Measurements from ENCODE around the gene GAS7. TPM values are rescaled to one million over a fixed set of nuclear protein-coding genes. Genes with fewer than 3 reads are reported as not detected.

GAS7 gene
- total and polyA plus RNA-seq, 2 of the 13 experiments (the other 11 are each of a cell fraction or from before 2014, with no cell fraction given), result 1.0 to 5.2 TPM

GRCh38 chr17:9902120-9902519 lies 296.3 kb downstream of the GAS7 start (continued):
- TF ChIP-seq ZNF713 (CRISPR knock-in tag; IDR thresholded peaks at IDR 0.05) (no peak), MAZ (IDR thresholded peaks at IDR 0.05; ENCODE audit: borderline replicate concordance, low read depth, low read length) (no peak), MAZ (CRISPR knock-in tag; IDR thresholded peaks at IDR 0.05; ENCODE audit: low read depth) (no peak), TBL1XR1 (IDR thresholded peaks at IDR 0.05; ENCODE audit: borderline replicate concordance, low read length, partially characterized antibody) (no peak), GATAD2A (CRISPR knock-in tag; IDR thresholded peaks at IDR 0.05) (no peak), HOXD1 (CRISPR knock-in tag; IDR thresholded peaks at IDR 0.05) (no peak), MEIS1 (CRISPR knock-in tag; IDR thresholded peaks at IDR 0.05; ENCODE audit: borderline replicate concordance) (no peak), SNRNP70 (IDR thresholded peaks at IDR 0.05; ENCODE audit: low read depth, low read length) (no peak)

GRCh38 chr17:9900784-9901183 lies 297.6 kb downstream of the GAS7 start:
- Histone ChIP-seq H3K9me3 (ENCODE audit: low read length) (no peaks in the 10 kb centered on the region), H3K79me2 (ENCODE audit: insufficient read depth, low read length) (no peaks in the 10 kb centered on the region), H4K20me1 (ENCODE audit: insufficient read depth, low read length) (no peaks in the 10 kb centered on the region), H3K9ac (ENCODE audit: insufficient read depth, low read depth, low read length) (no peak overlapping the region), H3K4me3 (replicated peaks in 1 of 3; ENCODE audit: insufficient read depth in 1 of 3, low read depth in 2 of 3, low read length in 3 of 3) (no peak overlapping the region), H3K4me1 (ENCODE audit: insufficient read depth, low read length) (no peaks in the 10 kb centered on the region), H3K27me3 (ENCODE audit: control insufficient read depth in 1 of 2, insufficient read depth in 2 of 2, low read length in 2 of 2) (peaks cover 0 to 16% of the 10 kb centered on the region in 2 experiments; a peak in 3 of 5 replicates), H3K27ac (ENCODE audit: extremely low read length, insufficient read depth, low read length) (no peak overlapping the region), H3K36me3 (replicated peaks in 1 of 2; ENCODE audit: control insufficient read depth in 1 of 2, insufficient read depth in 2 of 2, low read length in 2 of 2) (no peaks in the 10 kb centered on the region), H2AFZ (ENCODE audit: low read length) (no peak overlapping the region), H3K4me2 (ENCODE audit: low read depth, low read length) (no peak overlapping the region)
- no peak for DNase-seq (ENCODE audit: low spot score)
- no peak for FAIRE-seq
- no TSS peak for BruUV-seq (replicated peaks)
- ATAC-seq, result no peak
- in situ Hi-C loops (cut with HindIII; ENCODE audit: extremely low pct_ligation_motif_present, low pct_unique_long_range_greater_than_20kb), result no loop called here
- ChIA-PET CTCF (ENCODE audit: low intra/inter-chr PET ratio, low total read pairs) (no interaction called here), POLR2A (no interaction called here)
- 17% methylated on average over 8 of the region's 8 CpGs for WGBS (ENCODE audit: low lambda C conversion rate)
- intact Hi-C loops (cut with micrococcal nuclease; ENCODE audit: unreplicated experiment), result no loop called here
- TF ChIP-seq ZNF224 (CRISPR knock-in tag; IDR thresholded peaks at IDR 0.05) (no peak), FOXK1 (CRISPR knock-in tag; IDR thresholded peaks at IDR 0.05; ENCODE audit: borderline replicate concordance, low read depth) (no peak), MZF1 (CRISPR knock-in tag; IDR thresholded peaks at IDR 0.05; ENCODE audit: borderline replicate concordance) (no peak), HOXD1 (CRISPR knock-in tag; IDR thresholded peaks at IDR 0.05) (no peak), ZNF33B (CRISPR knock-in tag; IDR thresholded peaks at IDR 0.05) (no peak), KLF12 (CRISPR knock-in tag; IDR thresholded peaks at IDR 0.05; ENCODE audit: borderline replicate concordance) (no peak), ZKSCAN1 (IDR thresholded peaks at IDR 0.05; ENCODE audit: low read length) (no peak), ZNF770 (CRISPR knock-in tag; IDR thresholded peaks at IDR 0.05) (no peak), GLI4 (CRISPR knock-in tag; IDR thresholded peaks at IDR 0.05; ENCODE audit: borderline replicate concordance) (no peak), ZNF331 (CRISPR knock-in tag; IDR thresholded peaks at IDR 0.05) (no peak), ZNF503 (CRISPR knock-in tag; IDR thresholded peaks at IDR 0.05) (no peak), TBX3 (IDR thresholded peaks at IDR 0.05; ENCODE audit: borderline replicate concordance) (no peak), HOXA3 (CRISPR knock-in tag; IDR thresholded peaks at IDR 0.05) (no peak), SRSF4 (IDR thresholded peaks at IDR 0.05; ENCODE audit: low read depth, low read length, poor library complexity, severe bottlenecking) (no peak), NCOA1 (CRISPR knock-in tag; IDR thresholded peaks at IDR 0.05) (no peak), TEAD3 (CRISPR knock-in tag; optimal IDR thresholded peaks at IDR 0.05; ENCODE audit: borderline replicate concordance) (no peak), ZNF776 (CRISPR knock-in tag; IDR thresholded peaks at IDR 0.05) (no peak)
